Stimulated activated CD8-positive, alpha-beta memory T cell treated with anti-CD3 and anti-CD28 coated beads, Interleukin-15, amount 100 ng/mL, for 48 hours (primary cell): Measurements from ENCODE around the gene TBC1D17.

ENCODE experiments used
- DNase-seq, 2 donors: peaks; one replicate each; pipeline ENCODE4 v3.0.0-alpha.2; 2020; ENCODE audit warnings: low read depth in 2 of 2

Gene TBC1D17

GRCh38 chr19:49877020-49877878, at the start of gene TBC1D17, which contains the start of gene AKT1S1:
Gene TBC1D17 (plus strand): TSS chr19:49877702. CDS start chr19:49877724, 22 bp downstream.
Gene AKT1S1 (minus strand): TSS chr19:49877355. CDS start chr19:49873295, 4,060 bp downstream.
- DNase-seq, result peak; percentile 97

GRCh38 chr19:49829200-49829599, 48.3 kb upstream of the TBC1D17 start:
- no peak for DNase-seq

GRCh38 chr19:49829721-49830120, 47.8 kb upstream of the TBC1D17 start:
- DNase-seq, result no peak

GRCh38 chr19:49830766-49831165, 46.7 kb upstream of the TBC1D17 start:
- DNase-seq, result no peak

GRCh38 chr19:49831592-49831991, 45.9 kb upstream of the TBC1D17 start:
- DNase-seq, result no peak

GRCh38 chr19:49832556-49832955, 44.9 kb upstream of the TBC1D17 start:
- no peak for DNase-seq

GRCh38 chr19:49833599-49833998, 43.9 kb upstream of the TBC1D17 start:
- DNase-seq, result no peak

- DNase-seq, result no peak
These were observed 41.9 kb upstream of the TBC1D17 start for GRCh38 chr19:49835562-49835961.

GRCh38 chr19:49836176-49837008, 41.1 kb upstream of the TBC1D17 start:
- no peak for DNase-seq

- no peak for DNase-seq
These were observed 40.5 kb upstream of the TBC1D17 start for GRCh38 chr19:49837009-49837310.

GRCh38 chr19:49837425-49837824, 40.1 kb upstream of the TBC1D17 start:
- DNase-seq, result no peak

- no peak for DNase-seq
These were observed 38.5 kb upstream of the TBC1D17 start for GRCh38 chr19:49838885-49839588.

GRCh38 chr19:49839713-49840112, 37.8 kb upstream of the TBC1D17 start:
- no peak for DNase-seq

GRCh38 chr19:49840321-49840720, 37.2 kb upstream of the TBC1D17 start:
- DNase-seq, result no peak

- DNase-seq, result no peak
These were observed 36.7 kb upstream of the TBC1D17 start for GRCh38 chr19:49840736-49841249.

- DNase-seq, result no peak
These were observed 34.2 kb upstream of the TBC1D17 start for GRCh38 chr19:49843265-49843664.

GRCh38 chr19:49844138-49845095, 33.1 kb upstream of the TBC1D17 start:
- DNase-seq, result no peak

- DNase-seq, result no peak
These were observed 32.1 kb upstream of the TBC1D17 start for GRCh38 chr19:49845414-49845813.

GRCh38 chr19:49846408-49846807, 31.1 kb upstream of the TBC1D17 start:
- DNase-seq, result no peak

GRCh38 chr19:49847731-49848696, 29.5 kb upstream of the TBC1D17 start:
- DNase-seq, result no peak
